ENCODE measurements around the gene ACOT12.

DNA sequence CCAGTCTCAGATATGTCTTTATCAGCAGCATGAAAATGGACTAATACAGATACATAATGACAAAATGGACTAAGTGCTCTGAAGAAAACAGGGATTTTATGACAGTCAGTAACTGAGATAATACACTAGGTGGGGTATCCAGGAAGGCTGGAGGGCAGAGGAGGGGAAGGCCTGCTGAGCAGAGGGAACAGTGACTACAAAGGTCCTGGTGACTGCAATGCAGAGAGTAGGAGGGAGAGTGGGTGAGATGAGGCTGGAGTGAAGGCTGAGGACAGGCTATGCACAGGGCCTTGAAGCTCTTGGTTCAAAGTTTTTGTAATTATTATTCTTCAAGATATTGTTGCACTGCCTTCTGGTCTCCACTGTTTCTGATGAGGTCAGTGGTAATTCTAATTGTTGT is 4.9 kb downstream of the ACOT12 start:
- TF ChIP-seq, protein P1, sequence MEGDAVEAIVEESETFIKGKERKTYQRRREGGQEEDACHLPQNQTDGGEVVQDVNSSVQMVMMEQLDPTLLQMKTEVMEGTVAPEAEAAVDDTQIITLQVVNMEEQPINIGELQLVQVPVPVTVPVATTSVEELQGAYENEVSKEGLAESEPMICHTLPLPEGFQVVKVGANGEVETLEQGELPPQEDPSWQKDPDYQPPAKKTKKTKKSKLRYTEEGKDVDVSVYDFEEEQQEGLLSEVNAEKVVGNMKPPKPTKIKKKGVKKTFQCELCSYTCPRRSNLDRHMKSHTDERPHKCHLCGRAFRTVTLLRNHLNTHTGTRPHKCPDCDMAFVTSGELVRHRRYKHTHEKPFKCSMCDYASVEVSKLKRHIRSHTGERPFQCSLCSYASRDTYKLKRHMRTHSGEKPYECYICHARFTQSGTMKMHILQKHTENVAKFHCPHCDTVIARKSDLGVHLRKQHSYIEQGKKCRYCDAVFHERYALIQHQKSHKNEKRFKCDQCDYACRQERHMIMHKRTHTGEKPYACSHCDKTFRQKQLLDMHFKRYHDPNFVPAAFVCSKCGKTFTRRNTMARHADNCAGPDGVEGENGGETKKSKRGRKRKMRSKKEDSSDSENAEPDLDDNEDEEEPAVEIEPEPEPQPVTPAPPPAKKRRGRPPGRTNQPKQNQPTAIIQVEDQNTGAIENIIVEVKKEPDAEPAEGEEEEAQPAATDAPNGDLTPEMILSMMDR (IDR thresholded peaks at IDR 0.05): no peak
- no peak for TF ChIP-seq POLR2A (IDR thresholded peaks at IDR 0.05)

Data from Peyer's patch (tissue), 4 donors.